Neural crest cell (in vitro differentiated cells): ENCODE data around the gene CRTC1. TPM values are rescaled to one million over a fixed set of nuclear protein-coding genes. Genes with fewer than 3 reads are reported as not detected.

Experiments
- DNase-seq: peaks from one replicate; pipeline ENCODE4 v3.0.0; 2021; ENCODE audit warnings: low read depth, mixed read lengths, low spot score
- H3K27ac Mint-ChIP-seq: one replicate; pipeline ENCODE4 v1.8.0; 2021; ENCODE audit warnings: mild to moderate bottlenecking, mixed read lengths; ENCODE audit not compliant: unreplicated experiment
- H3K27me3 Mint-ChIP-seq: 2 replicates; pipeline ENCODE4 v1.8.0; 2021; ENCODE audit warnings: low read depth, mild to moderate bottlenecking, mixed read lengths
- H3K36me3 Mint-ChIP-seq: 2 replicates; pipeline ENCODE4 v1.8.0; 2021; ENCODE audit warnings: low read depth, mild to moderate bottlenecking, mixed read lengths
- H3K4me1 Mint-ChIP-seq: 2 replicates; pipeline ENCODE4 v1.8.0; 2021; ENCODE audit warnings: mixed read lengths
- H3K4me3 Mint-ChIP-seq: one replicate; pipeline ENCODE4 v1.8.0; 2021; ENCODE audit warnings: mild to moderate bottlenecking, mixed read lengths
- H3K9me3 Mint-ChIP-seq: 2 replicates; pipeline ENCODE4 v1.8.0; 2021; ENCODE audit warnings: mixed read lengths
- CTCF ChIP-seq: fragments of 200-600 bp; sonication (generic); conservative IDR thresholded peaks from 2 replicates; pipeline ENCODE4 v1.5.0; 2021; ENCODE audit warnings: antibody characterized with exemption, mild to moderate bottlenecking
- total RNA-seq: library from RNA; stranded (reverse); gene quantifications from 2 replicates; pipeline ENCODE4 v1.2.1, GENCODE V29; 2021

CRTC1 gene
- total RNA-seq, 1 donor from 2014 or later, result 24.1 TPM

- Mint-ChIP-seq H3K4me1 (peaks cover 14% of the 10 kb centered on the region), H3K27ac (no peak overlapping the region), H3K36me3 (no peaks in the 10 kb centered on the region), H3K27me3 (no peaks in the 10 kb centered on the region), H3K9me3 (no peaks in the 10 kb centered on the region), H3K4me3 (no peak overlapping the region)
- no peak for DNase-seq
- no peak for TF ChIP-seq CTCF
These were observed 55.6 kb downstream of the CRTC1 start for GRCh38 chr19:18738961-18739690.

- Mint-ChIP-seq H3K27ac (peak overlapping the region; percentile 78), H3K9me3 (no peaks in the 10 kb centered on the region), H3K4me3 (no peak overlapping the region), H3K4me1 (peaks cover 13% of the 10 kb centered on the region), H3K27me3 (no peaks in the 10 kb centered on the region), H3K36me3 (no peaks in the 10 kb centered on the region)
- TF ChIP-seq CTCF, result no peak
- no peak for DNase-seq
These were observed 57.9 kb downstream of the CRTC1 start for GRCh38 chr19:18741124-18742121.

DNA sequence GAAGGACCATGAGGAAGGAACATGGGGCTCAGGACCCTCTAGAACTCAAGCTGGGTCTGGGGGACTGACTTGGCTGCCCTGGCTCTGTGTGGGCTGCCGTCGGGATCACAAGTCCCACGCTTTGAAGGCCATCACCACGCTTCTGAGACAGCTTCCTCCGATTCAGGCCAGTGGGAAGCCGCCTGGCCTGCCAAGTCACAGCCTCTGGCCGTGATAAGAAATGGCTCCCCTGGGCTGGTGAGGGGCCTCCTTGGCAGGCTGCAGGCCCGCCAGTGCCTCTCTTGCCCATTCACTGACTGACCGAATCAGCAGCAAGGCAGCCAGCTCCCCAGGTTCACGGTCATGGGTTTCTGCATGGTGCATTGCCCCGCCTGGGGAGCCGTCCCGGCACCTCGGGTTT, 58.8 kb downstream of the CRTC1 start:
- DNase-seq, result no peak
- Mint-ChIP-seq H3K4me3 (no peak overlapping the region), H3K36me3 (no peaks in the 10 kb centered on the region), H3K9me3 (no peaks in the 10 kb centered on the region), H3K27ac (no peak overlapping the region), H3K4me1 (peaks cover 13% of the 10 kb centered on the region), H3K27me3 (no peaks in the 10 kb centered on the region)
- TF ChIP-seq CTCF, result no peak

GRCh38 chr19:18742838-18743783, 59.6 kb downstream of the CRTC1 start:
- no peak for TF ChIP-seq CTCF
- H3K36me3 Mint-ChIP-seq, result no peaks in the 10 kb centered on the region
- H3K4me1 Mint-ChIP-seq, result peaks cover 8% of the 10 kb centered on the region
- DNase-seq, result no peak
- no peak overlapping the region for H3K4me3 Mint-ChIP-seq
- H3K27me3 Mint-ChIP-seq, result no peaks in the 10 kb centered on the region
- no peaks in the 10 kb centered on the region for H3K9me3 Mint-ChIP-seq
- H3K27ac Mint-ChIP-seq, result no peak overlapping the region
